ENCODE data around the gene VPS54.

VPS54 gene

DNA sequence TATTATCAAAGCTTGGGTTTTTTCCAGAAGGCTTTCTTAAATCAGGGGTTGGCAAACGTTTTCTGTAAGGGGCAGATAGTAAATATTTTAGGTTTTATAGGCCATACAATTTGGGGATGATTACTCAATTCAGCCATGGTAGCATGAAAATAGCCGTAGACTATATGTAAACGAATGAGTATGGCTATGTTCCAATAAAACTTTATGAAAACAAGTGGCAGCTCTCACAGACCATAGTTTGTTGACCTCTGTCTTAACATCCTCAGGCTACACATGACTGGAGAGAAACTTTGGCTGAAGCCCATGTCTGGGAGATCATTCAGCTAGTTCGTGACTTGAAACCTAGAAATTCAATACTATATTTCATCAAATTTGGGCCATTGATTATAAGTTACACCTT lies 147.4 kb downstream of the VPS54 start:
- H3K36me3 ChIP-seq (ENCODE audit: control insufficient read depth, insufficient read depth, low read length): no peaks in the 10 kb centered on the region
- H3K79me2 ChIP-seq: peaks cover 40% of the 10 kb centered on the region
- no peak overlapping the region for H3K4me2 ChIP-seq (ENCODE audit: low read length)
- TF ChIP-seq, protein P1, sequence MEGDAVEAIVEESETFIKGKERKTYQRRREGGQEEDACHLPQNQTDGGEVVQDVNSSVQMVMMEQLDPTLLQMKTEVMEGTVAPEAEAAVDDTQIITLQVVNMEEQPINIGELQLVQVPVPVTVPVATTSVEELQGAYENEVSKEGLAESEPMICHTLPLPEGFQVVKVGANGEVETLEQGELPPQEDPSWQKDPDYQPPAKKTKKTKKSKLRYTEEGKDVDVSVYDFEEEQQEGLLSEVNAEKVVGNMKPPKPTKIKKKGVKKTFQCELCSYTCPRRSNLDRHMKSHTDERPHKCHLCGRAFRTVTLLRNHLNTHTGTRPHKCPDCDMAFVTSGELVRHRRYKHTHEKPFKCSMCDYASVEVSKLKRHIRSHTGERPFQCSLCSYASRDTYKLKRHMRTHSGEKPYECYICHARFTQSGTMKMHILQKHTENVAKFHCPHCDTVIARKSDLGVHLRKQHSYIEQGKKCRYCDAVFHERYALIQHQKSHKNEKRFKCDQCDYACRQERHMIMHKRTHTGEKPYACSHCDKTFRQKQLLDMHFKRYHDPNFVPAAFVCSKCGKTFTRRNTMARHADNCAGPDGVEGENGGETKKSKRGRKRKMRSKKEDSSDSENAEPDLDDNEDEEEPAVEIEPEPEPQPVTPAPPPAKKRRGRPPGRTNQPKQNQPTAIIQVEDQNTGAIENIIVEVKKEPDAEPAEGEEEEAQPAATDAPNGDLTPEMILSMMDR (IDR thresholded peaks at IDR 0.05): no peak
- no peak overlapping the region for H3K4me3 ChIP-seq (ENCODE audit: low read depth, low read length)
- peaks cover 6% of the 10 kb centered on the region for H3K4me1 ChIP-seq
- no peak overlapping the region for H3K27ac ChIP-seq
- H3K27me3 ChIP-seq (ENCODE audit: control insufficient read depth, insufficient read depth, low read length): no peaks in the 10 kb centered on the region
- no peak overlapping the region for H2AFZ ChIP-seq
- H3K9ac ChIP-seq: no peak overlapping the region
- H3K9me3 ChIP-seq (ENCODE audit: control insufficient read depth, low read length): no peaks in the 10 kb centered on the region

GRCh38 chr2:63870679-63871078 lies 148.5 kb downstream of the VPS54 start:
- Histone ChIP-seq H3K36me3 (ENCODE audit: control insufficient read depth, insufficient read depth, low read length) (no peaks in the 10 kb centered on the region), H3K4me3 (ENCODE audit: low read depth, low read length) (no peak overlapping the region), H3K79me2 (peaks cover 43% of the 10 kb centered on the region), H3K27me3 (ENCODE audit: control insufficient read depth, insufficient read depth, low read length) (no peaks in the 10 kb centered on the region), H3K27ac (no peak overlapping the region), H3K4me2 (ENCODE audit: low read length) (no peak overlapping the region), H3K9me3 (ENCODE audit: control insufficient read depth, low read length) (no peaks in the 10 kb centered on the region), H2AFZ (no peak overlapping the region), H3K4me1 (peaks cover 6% of the 10 kb centered on the region), H3K9ac (no peak overlapping the region)
- TF ChIP-seq, protein P1 (IDR thresholded peaks at IDR 0.05): no peak

DNA sequence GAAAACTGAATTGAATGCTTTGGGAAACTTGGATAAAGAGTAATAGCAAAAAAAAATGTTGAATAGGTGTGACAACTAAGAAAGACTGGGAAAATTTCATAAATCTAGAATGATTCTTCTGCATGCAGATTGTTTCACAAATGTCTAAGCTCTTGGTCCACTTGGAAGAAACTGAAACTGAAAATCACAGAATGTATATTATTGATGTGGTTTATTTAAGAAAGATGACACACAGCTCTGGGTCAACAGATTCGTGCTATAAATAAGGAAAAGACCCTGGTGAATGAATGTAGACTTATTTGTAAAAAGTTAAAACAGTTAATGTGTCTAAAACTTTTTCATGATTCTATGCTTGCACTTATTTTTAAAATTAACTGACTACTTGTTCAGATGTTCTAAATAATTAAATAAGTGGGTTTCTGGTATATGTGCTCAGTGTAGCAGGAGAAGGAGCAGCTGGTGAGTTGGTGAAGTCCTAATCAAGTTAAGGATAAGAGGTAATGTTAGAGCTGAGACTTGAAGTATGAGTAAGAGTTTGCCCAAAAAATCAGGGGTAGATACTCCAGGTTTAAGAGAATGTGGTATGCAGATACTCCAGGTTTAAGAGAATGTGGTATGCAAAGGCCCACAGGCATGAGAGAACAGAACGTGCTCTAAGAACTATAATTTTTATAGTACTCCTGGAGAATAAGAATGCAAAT lies 153.1 kb downstream of the VPS54 start:
- no peak overlapping the region for H3K4me3 ChIP-seq (ENCODE audit: low read depth, low read length)
- TF ChIP-seq, protein P1 (IDR thresholded peaks at IDR 0.05): no peak
- no peak overlapping the region for H3K27ac ChIP-seq
- H3K9me3 ChIP-seq (ENCODE audit: control insufficient read depth, low read length): no peaks in the 10 kb centered on the region
- no peak overlapping the region for H3K9ac ChIP-seq
- no peaks in the 10 kb centered on the region for H3K4me1 ChIP-seq
- H2AFZ ChIP-seq: no peak overlapping the region
- H3K27me3 ChIP-seq (ENCODE audit: control insufficient read depth, insufficient read depth, low read length): no peaks in the 10 kb centered on the region
- no peaks in the 10 kb centered on the region for H3K36me3 ChIP-seq (ENCODE audit: control insufficient read depth, insufficient read depth, low read length)
- no peak overlapping the region for H3K4me2 ChIP-seq (ENCODE audit: low read length)
- peaks cover 26% of the 10 kb centered on the region for H3K79me2 ChIP-seq

DNA sequence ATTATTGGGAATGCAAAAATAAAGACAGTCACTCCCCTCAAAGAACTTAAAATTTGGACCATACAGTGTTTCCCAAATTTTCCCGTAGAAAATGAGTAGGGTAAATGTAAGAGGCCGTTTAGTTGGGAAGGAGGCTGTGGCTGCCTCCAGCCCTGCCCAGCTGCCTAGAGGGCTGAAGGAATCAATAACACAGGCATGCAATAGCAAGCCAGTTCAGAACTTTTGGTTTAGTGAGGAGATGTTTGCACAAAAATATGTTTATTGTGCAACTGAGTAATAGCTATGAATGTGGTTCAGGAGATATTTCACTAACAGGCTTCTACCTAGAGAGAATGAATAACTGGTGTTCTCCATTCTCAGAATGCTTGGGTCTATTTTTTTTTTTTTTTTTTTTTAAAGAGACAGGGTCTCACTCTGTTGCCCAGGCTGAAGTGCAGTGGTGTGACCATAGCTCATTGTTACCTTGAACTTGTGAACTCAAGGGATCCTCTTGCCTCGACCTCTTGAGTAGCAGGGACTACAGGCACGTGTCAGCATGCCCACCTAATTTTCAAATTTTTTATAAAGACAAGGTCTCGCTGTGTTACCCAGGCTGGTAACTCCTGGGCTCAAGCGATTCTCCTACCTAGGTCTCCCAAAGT lies 153.9 kb downstream of the VPS54 start:
- TF ChIP-seq, protein P1 (IDR thresholded peaks at IDR 0.05): no peak
- Histone ChIP-seq H3K36me3 (ENCODE audit: control insufficient read depth, insufficient read depth, low read length) (no peaks in the 10 kb centered on the region), H3K4me3 (ENCODE audit: low read depth, low read length) (no peak overlapping the region), H3K4me2 (ENCODE audit: low read length) (no peak overlapping the region), H3K4me1 (no peaks in the 10 kb centered on the region), H3K27ac (no peak overlapping the region), H2AFZ (no peak overlapping the region), H3K79me2 (peaks cover 26% of the 10 kb centered on the region), H3K9ac (no peak overlapping the region), H3K9me3 (ENCODE audit: control insufficient read depth, low read length) (no peaks in the 10 kb centered on the region), H3K27me3 (ENCODE audit: control insufficient read depth, insufficient read depth, low read length) (no peaks in the 10 kb centered on the region)

DNA sequence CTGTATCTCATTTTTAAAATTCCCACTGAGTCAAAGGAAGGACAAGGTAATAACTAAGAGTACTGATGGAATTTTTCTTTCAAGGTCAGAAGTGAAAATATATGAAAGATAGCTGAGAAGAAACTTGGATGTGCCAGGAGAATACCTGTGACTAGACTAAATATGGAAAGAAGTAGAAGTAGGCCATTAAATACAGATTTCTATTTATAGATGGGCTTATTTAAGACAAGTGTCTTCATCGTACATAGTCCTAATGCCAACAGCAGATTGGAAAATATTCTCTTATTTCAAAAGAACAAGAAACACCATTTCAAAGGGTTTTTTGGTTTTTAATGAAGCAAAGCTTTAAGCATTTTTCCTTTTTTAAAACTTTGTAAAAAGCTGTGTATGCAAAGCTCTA lies 155.5 kb downstream of the VPS54 start:
- Histone ChIP-seq H3K9me3 (ENCODE audit: control insufficient read depth, low read length) (no peaks in the 10 kb centered on the region), H3K27ac (no peak overlapping the region)
- TF ChIP-seq, protein P1 (IDR thresholded peaks at IDR 0.05): no peak

More for the DNA sequence above, 155.5 kb downstream of the VPS54 start:
- Histone ChIP-seq H3K4me2 (ENCODE audit: low read length) (no peak overlapping the region), H3K4me1 (no peaks in the 10 kb centered on the region), H3K4me3 (ENCODE audit: low read depth, low read length) (no peak overlapping the region), H3K9ac (no peak overlapping the region), H3K36me3 (ENCODE audit: control insufficient read depth, insufficient read depth, low read length) (no peaks in the 10 kb centered on the region), H2AFZ (no peak overlapping the region), H3K27me3 (ENCODE audit: control insufficient read depth, insufficient read depth, low read length) (no peaks in the 10 kb centered on the region), H3K79me2 (peaks cover 20% of the 10 kb centered on the region)

All from parathyroid adenoma (tissue), 2 donors.